Measurements from ENCODE around the gene ZNF639. TPM values are rescaled to one million over a fixed set of nuclear protein-coding genes. Genes with fewer than 3 reads are reported as not detected.
"Not testable (repeated sequence)": the region's sequence is repeated elsewhere in the genome, so short reads cannot be mapped to it uniquely, and the experiment has no call there.

ZNF639 gene
- total RNA-seq, 4 donors from 2014 or later = 9.0 to 42.1 (median 21.9) TPM

DNA sequence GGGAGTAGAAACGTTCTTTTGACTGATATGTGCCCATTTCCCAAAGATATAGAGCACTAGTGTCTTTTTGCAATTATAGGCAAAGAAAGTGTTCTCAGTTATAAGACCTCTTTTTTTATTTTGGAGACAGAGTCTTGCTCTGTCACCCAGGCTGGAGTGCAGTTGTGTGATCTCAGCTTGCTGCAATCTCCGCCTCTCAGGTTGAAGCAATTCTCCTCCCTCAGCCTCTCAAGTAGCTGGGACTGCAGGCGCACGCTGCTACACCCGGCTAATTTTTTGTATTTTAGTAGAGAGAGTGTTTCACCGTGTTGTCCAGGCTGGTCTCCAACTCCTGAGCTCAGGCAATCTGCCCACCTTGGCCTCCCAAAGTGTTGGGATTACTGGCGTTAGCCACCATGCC lies 20.7 kb upstream of the ZNF639 start:
- Histone ChIP-seq H3K9me3 (no peaks in the 10 kb centered on the region), H3K4me3 (no peak overlapping the region), H3K36me3 (no peaks in the 10 kb centered on the region), H3K27me3 (no peaks in the 10 kb centered on the region), H3K4me1 (no peaks in the 10 kb centered on the region), H3K27ac (no peak overlapping the region)
- WGBS, 2 donors (ENCODE audit: low coverage in 1 of 2) = 71 to 83% methylated on average over 3 to 7 of the region's 7 CpGs
- in situ Hi-C loops (cut with MboI; ENCODE audit: low pct_ligation_motif_present in 1 of 4, low pct_unique_long_range_greater_than_20kb in 1 of 4, low sequenced_read_pairs in 3 of 4) (loop anchor here in 3 of 4 donors (10.0 to 25.0 kb wide), 2 partner anchors 190 to 287 kb away; no protein-coding TSS in a partner anchor), intact Hi-C loops (cut with DNase I; ENCODE audit: low total_unique reads) (no loop called here)
- TF ChIP-seq EP300 (IDR thresholded peaks at IDR 0.05; ENCODE audit: low read depth) (no peak), POLR2AphosphoS5 (IDR thresholded peaks at IDR 0.05) (no peak), POLR2A (IDR thresholded peaks at IDR 0.05) (no peak)
- TF ChIP-seq, protein P1, sequence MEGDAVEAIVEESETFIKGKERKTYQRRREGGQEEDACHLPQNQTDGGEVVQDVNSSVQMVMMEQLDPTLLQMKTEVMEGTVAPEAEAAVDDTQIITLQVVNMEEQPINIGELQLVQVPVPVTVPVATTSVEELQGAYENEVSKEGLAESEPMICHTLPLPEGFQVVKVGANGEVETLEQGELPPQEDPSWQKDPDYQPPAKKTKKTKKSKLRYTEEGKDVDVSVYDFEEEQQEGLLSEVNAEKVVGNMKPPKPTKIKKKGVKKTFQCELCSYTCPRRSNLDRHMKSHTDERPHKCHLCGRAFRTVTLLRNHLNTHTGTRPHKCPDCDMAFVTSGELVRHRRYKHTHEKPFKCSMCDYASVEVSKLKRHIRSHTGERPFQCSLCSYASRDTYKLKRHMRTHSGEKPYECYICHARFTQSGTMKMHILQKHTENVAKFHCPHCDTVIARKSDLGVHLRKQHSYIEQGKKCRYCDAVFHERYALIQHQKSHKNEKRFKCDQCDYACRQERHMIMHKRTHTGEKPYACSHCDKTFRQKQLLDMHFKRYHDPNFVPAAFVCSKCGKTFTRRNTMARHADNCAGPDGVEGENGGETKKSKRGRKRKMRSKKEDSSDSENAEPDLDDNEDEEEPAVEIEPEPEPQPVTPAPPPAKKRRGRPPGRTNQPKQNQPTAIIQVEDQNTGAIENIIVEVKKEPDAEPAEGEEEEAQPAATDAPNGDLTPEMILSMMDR (IDR thresholded peaks at IDR 0.05) = no peak
- no peak for DNase-seq

- in situ Hi-C loops (cut with MboI; ENCODE audit: low pct_ligation_motif_present in 1 of 4, low pct_unique_long_range_greater_than_20kb in 1 of 4, low sequenced_read_pairs in 3 of 4) (loop anchor here in 3 of 4 donors (10.0 to 25.0 kb wide), 2 partner anchors 192 to 290 kb away; no protein-coding TSS in a partner anchor), intact Hi-C loops (cut with DNase I; ENCODE audit: low total_unique reads) (no loop called here)
- H3K4me1 ChIP-seq = no peaks in the 10 kb centered on the region
- H3K36me3 ChIP-seq = no peaks in the 10 kb centered on the region
- H3K4me3 ChIP-seq = no peak overlapping the region
- no peak for DNase-seq
- TF ChIP-seq POLR2A (IDR thresholded peaks at IDR 0.05) (no peak), POLR2AphosphoS5 (IDR thresholded peaks at IDR 0.05) (no peak), EP300 (IDR thresholded peaks at IDR 0.05; ENCODE audit: low read depth) (no peak)
- TF ChIP-seq, protein P1 (IDR thresholded peaks at IDR 0.05) = no peak
- no peaks in the 10 kb centered on the region for H3K9me3 ChIP-seq
- no peak overlapping the region for H3K27ac ChIP-seq
- 19% methylated on average over 2 of the region's 2 CpGs for WGBS, 2 donors (ENCODE audit: low coverage in 1 of 2)
- no peaks in the 10 kb centered on the region for H3K27me3 ChIP-seq
Observed at GRCh38 chr3:179304605-179305004, 18.2 kb upstream of the ZNF639 start.

DNA sequence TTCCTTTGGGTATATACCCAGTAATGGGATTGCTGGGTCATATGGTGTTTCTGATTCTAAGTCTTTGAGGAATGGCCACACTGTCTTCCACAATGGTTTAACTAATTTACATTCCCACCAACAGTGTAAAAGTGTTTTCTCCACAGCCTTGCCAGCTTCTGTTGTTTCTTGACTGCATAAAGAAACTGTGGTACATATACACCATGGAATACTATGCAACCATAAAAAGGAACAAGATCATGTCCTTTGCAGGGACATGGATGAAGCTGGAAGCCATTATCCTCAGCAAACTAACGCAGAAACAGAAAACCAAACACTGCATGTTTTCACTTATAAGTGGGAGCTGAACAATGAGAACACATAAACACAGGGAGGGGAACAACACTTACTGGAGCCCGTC lies 15.5 kb upstream of the ZNF639 start:
- H3K36me3 ChIP-seq; DNase-seq; H3K27me3 ChIP-seq; H3K9me3 ChIP-seq; intact Hi-C loops (cut with DNase I; ENCODE audit: low total_unique reads); H3K4me1 ChIP-seq; H3K4me3 ChIP-seq; H3K27ac ChIP-seq: not testable (repeated sequence)
- 77 to 86% methylated on average over 1 to 2 of the region's 2 CpGs for WGBS, 2 donors (ENCODE audit: low coverage in 1 of 2)
- in situ Hi-C loops (cut with MboI; ENCODE audit: low pct_ligation_motif_present in 1 of 4, low pct_unique_long_range_greater_than_20kb in 1 of 4, low sequenced_read_pairs in 3 of 4) = loop anchor here in 3 of 4 donors (10.0 to 25.0 kb wide), 2 partner anchors 195 to 293 kb away; no protein-coding TSS in a partner anchor

- TF ChIP-seq, protein P1 (IDR thresholded peaks at IDR 0.05) = no peak
- TF ChIP-seq EP300 (IDR thresholded peaks at IDR 0.05; ENCODE audit: low read depth) (no peak), POLR2A (IDR thresholded peaks at IDR 0.05) (no peak), POLR2AphosphoS5 (IDR thresholded peaks at IDR 0.05) (no peak)
- H3K4me3 ChIP-seq = no peak overlapping the region
- intact Hi-C loops (cut with DNase I; ENCODE audit: low total_unique reads) (no loop called here), in situ Hi-C loops (cut with MboI; ENCODE audit: low pct_ligation_motif_present in 1 of 4, low pct_unique_long_range_greater_than_20kb in 1 of 4, low sequenced_read_pairs in 3 of 4) (loop anchor here in 3 of 4 donors (10.0 to 25.0 kb wide), 2 partner anchors 196 to 293 kb away; no protein-coding TSS in a partner anchor)
- H3K4me1 ChIP-seq = no peaks in the 10 kb centered on the region
- no peaks in the 10 kb centered on the region for H3K9me3 ChIP-seq
- DNase-seq = no peak
- H3K36me3 ChIP-seq = no peaks in the 10 kb centered on the region
- no peaks in the 10 kb centered on the region for H3K27me3 ChIP-seq
- no peak overlapping the region for H3K27ac ChIP-seq
Observed at GRCh38 chr3:179308001-179308400, 14.8 kb upstream of the ZNF639 start.
